ENCODE measurements around the gene AFF2.
A peak's percentile ranks its signal among the peaks of the same experiment; 100 is the strongest.

AFF2 gene

GRCh38 chrX:148500423-148501385, at the start of gene AFF2:
AFF2 (plus strand) TSS chrX:148500617; CDS start chrX:148501098, 481 bp downstream.
- peak; percentile 7 for DNase-seq (ENCODE audit: low read depth)

GRCh38 chrX:148457279-148457678, 43.1 kb upstream of the AFF2 start:
- DNase-seq (ENCODE audit: low read depth), result no peak

GRCh38 chrX:148459343-148459742, 41.1 kb upstream of the AFF2 start:
- DNase-seq (ENCODE audit: low read depth), result no peak

- no peak for DNase-seq (ENCODE audit: low read depth)
These were observed 34.1 kb upstream of the AFF2 start for GRCh38 chrX:148466292-148466691.

GRCh38 chrX:148470324-148470723, 30.1 kb upstream of the AFF2 start:
- DNase-seq (ENCODE audit: low read depth), result no peak

GRCh38 chrX:148474030-148474429, 26.4 kb upstream of the AFF2 start:
- DNase-seq (ENCODE audit: low read depth), result no peak

GRCh38 chrX:148492057-148492456, 8.4 kb upstream of the AFF2 start:
- DNase-seq (ENCODE audit: low read depth), result no peak

GRCh38 chrX:148495176-148495575, 5.2 kb upstream of the AFF2 start:
- DNase-seq (ENCODE audit: low read depth), result no peak

GRCh38 chrX:148498067-148498466, 2.4 kb upstream of the AFF2 start:
- no peak for DNase-seq (ENCODE audit: low read depth)

- no peak for DNase-seq (ENCODE audit: low read depth)
These were observed 587 bp upstream of the AFF2 start for GRCh38 chrX:148499638-148500422.

GRCh38 chrX:148501386-148502066, 1.1 kb downstream of the AFF2 start:
- no peak for DNase-seq (ENCODE audit: low read depth)

- DNase-seq (ENCODE audit: low read depth), result no peak
These were observed 4.1 kb downstream of the AFF2 start for GRCh38 chrX:148504506-148504905.

- no peak for DNase-seq (ENCODE audit: low read depth)
These were observed 7.0 kb downstream of the AFF2 start for GRCh38 chrX:148507418-148507817.

GRCh38 chrX:148512453-148512852, 12.0 kb downstream of the AFF2 start:
- no peak for DNase-seq (ENCODE audit: low read depth)

- no peak for DNase-seq (ENCODE audit: low read depth)
These were observed 13.2 kb downstream of the AFF2 start for GRCh38 chrX:148513661-148514060.

- DNase-seq (ENCODE audit: low read depth), result no peak
These were observed 16.8 kb downstream of the AFF2 start for GRCh38 chrX:148517176-148517575.

GRCh38 chrX:148522006-148522405, 21.6 kb downstream of the AFF2 start:
- DNase-seq (ENCODE audit: low read depth), result no peak

GRCh38 chrX:148523303-148524080, 23.1 kb downstream of the AFF2 start:
- no peak for DNase-seq (ENCODE audit: low read depth)

GRCh38 chrX:148530464-148531077, 30.2 kb downstream of the AFF2 start:
- no peak for DNase-seq (ENCODE audit: low read depth)

GRCh38 chrX:148534291-148534690, 33.9 kb downstream of the AFF2 start:
- no peak for DNase-seq (ENCODE audit: low read depth)

- DNase-seq (ENCODE audit: low read depth), result no peak
These were observed 35.2 kb downstream of the AFF2 start for GRCh38 chrX:148535639-148536038.

Data from stimulated activated CD8-positive, alpha-beta memory T cell treated with anti-CD3 and anti-CD28 coated beads, Interleukin-12 subunit alpha, Interleukin-12 subunit beta, amount 100 ng/mL, for 4 hours (primary cell).